IPS DF 6.9 (cell line): Measurements from ENCODE around the gene CFAP410.

ENCODE experiments used
- DNase-seq: peaks from one replicate; pipeline ENCODE4 v3.0.0-alpha.2; 2013; ENCODE audit warnings: low read depth, low spot score
- H3K27ac ChIP-seq: one replicate; pipeline ENCODE4 v1.5.1; 2013; ENCODE audit warnings: low read length, control low read depth
- H3K27me3 ChIP-seq: 2 replicates; pipeline ENCODE4 v1.6.1; 2013; ENCODE audit warnings: mild to moderate bottlenecking, low read length; ENCODE audit not compliant: control insufficient read depth, insufficient read depth
- H3K36me3 ChIP-seq: 2 replicates; pipeline ENCODE4 v1.6.1; 2013; ENCODE audit warnings: low read length; ENCODE audit not compliant: control insufficient read depth, insufficient read depth
- H3K4me1 ChIP-seq: 2 replicates; pipeline ENCODE4 v1.6.1; 2013; ENCODE audit warnings: low read length; ENCODE audit not compliant: control insufficient read depth, insufficient read depth
- H3K4me3 ChIP-seq: 2 replicates; pipeline ENCODE4 v1.5.1; 2013; ENCODE audit warnings: mild to moderate bottlenecking, low read length
- H3K9me3 ChIP-seq: 2 replicates; pipeline ENCODE4 v1.6.1; 2013; ENCODE audit warnings: low read length, inconsistent platforms; ENCODE audit not compliant: control insufficient read depth, insufficient read depth
- WGBS: extraction: QIAGEN DNeasy Blood & Tissue Kit; methylation state at CpG from one replicate; pipeline ENCODE4 v1.1.7; 2013; ENCODE audit warnings: mixed read lengths, missing lambda C conversion rate; ENCODE audit not compliant: insufficient read length, insufficient coverage; 5-methylcytosine and 5-hydroxymethylcytosine counted together

CFAP410 gene

GRCh38 chr21:44330698-44331097 lies 8.5 kb downstream of the CFAP410 start:
- Histone ChIP-seq H3K27me3 (no peaks in the 10 kb centered on the region), H3K4me1 (no peaks in the 10 kb centered on the region; the same call in 1 of the 2 replicates), H3K36me3 (peaks cover 3% of the 10 kb centered on the region; the same call in 1 of the 2 replicates), H3K9me3 (no peaks in the 10 kb centered on the region), H3K27ac (no peak overlapping the region), H3K4me3 (no peak overlapping the region)
- whole genome bisulfite sequencing, result no CpG with 5 or more reads among the region's 18 CpGs
- no peak for DNase-seq

DNA sequence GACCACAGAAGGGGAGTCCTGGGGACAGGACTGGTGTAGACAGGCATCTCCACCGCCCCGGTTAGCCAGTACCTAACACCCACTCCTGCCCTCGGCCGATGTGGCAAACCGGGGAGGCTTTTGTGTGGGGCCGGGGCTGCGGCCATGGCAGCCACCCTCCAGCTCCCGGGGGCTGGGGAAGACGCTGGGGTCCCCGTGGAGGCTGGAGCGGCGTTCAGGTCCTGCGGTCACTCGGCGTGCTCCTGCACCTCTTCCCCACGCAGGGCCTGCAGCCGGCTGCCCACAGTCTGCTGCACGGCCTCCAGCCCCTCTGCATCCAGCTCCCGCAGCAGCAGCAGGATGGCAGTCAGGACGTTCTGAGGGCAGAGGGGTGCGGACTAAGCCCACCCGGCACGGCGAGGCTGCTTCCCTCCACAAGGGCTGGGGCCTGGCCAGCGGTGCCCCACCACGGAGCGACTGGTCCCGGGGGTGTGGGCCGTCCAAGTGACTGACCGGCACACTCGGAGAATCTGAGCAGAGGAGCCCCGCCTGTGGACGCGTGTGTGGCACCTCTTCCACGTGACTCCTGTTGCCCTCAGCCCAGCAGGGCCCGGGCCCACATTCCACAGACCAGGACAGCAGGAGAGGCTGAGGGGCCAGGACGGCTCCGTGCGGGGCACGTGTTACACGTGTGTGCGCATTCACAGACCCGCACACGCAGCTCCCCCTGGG lies 9.1 kb downstream of the CFAP410 start:
- Histone ChIP-seq H3K36me3 (peaks cover 3% of the 10 kb centered on the region; the same call in 1 of the 2 replicates), H3K4me1 (no peaks in the 10 kb centered on the region; the same call in 1 of the 2 replicates), H3K27me3 (no peaks in the 10 kb centered on the region), H3K27ac (no peak overlapping the region), H3K4me3 (no peak overlapping the region), H3K9me3 (no peaks in the 10 kb centered on the region)
- no CpG with 5 or more reads among the region's 44 CpGs for WGBS
- no peak for DNase-seq

GRCh38 chr21:44329086-44329889 lies 9.9 kb downstream of the CFAP410 start:
- Histone ChIP-seq H3K4me1 (no peaks in the 10 kb centered on the region; the same call in 1 of the 2 replicates), H3K4me3 (no peak overlapping the region), H3K27me3 (no peaks in the 10 kb centered on the region), H3K27ac (no peak overlapping the region), H3K36me3 (peaks cover 7% of the 10 kb centered on the region), H3K9me3 (no peaks in the 10 kb centered on the region)
- DNase-seq, result no peak
- no CpG with 5 or more reads among the region's 26 CpGs for WGBS

DNA sequence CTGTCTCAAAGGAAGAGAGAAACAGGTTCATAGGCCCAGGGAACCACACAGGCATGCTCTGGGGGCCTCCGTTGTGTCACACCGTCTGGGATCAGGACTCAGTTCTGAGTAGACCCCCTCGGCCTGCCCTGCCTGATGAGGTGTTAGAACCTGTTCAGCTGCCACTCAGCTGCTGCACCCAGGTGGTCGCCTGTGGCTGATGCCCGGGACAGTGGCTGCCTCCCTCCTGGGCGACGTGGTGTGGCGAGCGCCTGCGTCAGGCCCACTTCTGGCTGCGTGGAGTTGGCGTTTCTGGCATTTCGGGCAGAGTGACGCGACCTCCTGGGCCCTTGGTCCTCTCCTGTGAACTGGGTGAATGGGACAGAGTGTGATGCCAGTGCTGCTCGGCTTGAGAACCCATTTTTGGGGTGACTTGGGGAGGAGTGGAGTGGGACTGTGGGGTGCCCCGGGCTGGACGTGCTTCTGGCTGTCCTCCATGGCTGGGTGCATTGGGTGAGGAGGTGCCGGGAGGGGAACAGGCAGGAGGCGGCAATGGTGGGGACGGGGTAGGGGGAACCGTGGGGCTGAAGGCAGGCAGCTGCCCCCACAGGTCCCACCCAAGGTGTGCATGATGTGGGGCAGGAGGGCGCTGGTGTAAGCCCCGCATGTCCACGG lies 10.8 kb downstream of the CFAP410 start:
- no peak for DNase-seq
- no peak overlapping the region for H3K4me3 ChIP-seq
- no peaks in the 10 kb centered on the region for H3K9me3 ChIP-seq
- H3K27me3 ChIP-seq, result no peaks in the 10 kb centered on the region
- WGBS, result no CpG with 5 or more reads among the region's 25 CpGs
- no peaks in the 10 kb centered on the region; the same call in 1 of the 2 replicates for H3K4me1 ChIP-seq
- H3K27ac ChIP-seq, result no peak overlapping the region
- H3K36me3 ChIP-seq, result peaks cover 9% of the 10 kb centered on the region

DNA sequence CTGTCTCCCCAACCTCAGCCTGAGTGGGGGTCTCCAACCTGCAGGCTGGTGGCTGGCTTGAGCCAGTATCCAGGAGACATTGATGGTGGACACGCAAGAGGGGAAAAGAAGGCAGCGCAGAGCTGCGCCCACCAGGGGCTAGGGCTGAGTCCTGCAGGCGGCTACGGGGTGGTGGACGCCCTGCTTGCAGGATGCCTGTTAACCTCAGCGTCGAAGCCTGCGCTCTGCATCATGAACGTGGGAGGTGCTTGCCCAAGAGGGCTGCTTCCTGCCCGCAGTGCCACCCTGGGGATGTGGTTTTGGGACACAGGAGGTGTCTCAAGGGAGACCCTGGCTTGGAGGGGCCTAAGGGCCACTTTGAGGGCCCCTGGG lies 11.6 kb downstream of the CFAP410 start:
- Histone ChIP-seq H3K36me3 (peaks cover 10% of the 10 kb centered on the region), H3K27me3 (no peaks in the 10 kb centered on the region), H3K9me3 (no peaks in the 10 kb centered on the region), H3K4me3 (no peak overlapping the region), H3K27ac (no peak overlapping the region), H3K4me1 (no peaks in the 10 kb centered on the region; the same call in 1 of the 2 replicates)
- no CpG with 5 or more reads among the region's 11 CpGs for WGBS
- DNase-seq, result no peak

- H3K27me3 ChIP-seq, result no peaks in the 10 kb centered on the region
- peaks cover 10% of the 10 kb centered on the region for H3K36me3 ChIP-seq
- H3K27ac ChIP-seq, result no peak overlapping the region
- no CpG with 5 or more reads among the region's 26 CpGs for WGBS
- H3K4me3 ChIP-seq, result no peak overlapping the region
- H3K4me1 ChIP-seq, result no peaks in the 10 kb centered on the region; the same call in 1 of the 2 replicates
- DNase-seq, result no peak
- no peaks in the 10 kb centered on the region for H3K9me3 ChIP-seq
These were observed 12.2 kb downstream of the CFAP410 start for GRCh38 chr21:44326716-44327602.

DNA sequence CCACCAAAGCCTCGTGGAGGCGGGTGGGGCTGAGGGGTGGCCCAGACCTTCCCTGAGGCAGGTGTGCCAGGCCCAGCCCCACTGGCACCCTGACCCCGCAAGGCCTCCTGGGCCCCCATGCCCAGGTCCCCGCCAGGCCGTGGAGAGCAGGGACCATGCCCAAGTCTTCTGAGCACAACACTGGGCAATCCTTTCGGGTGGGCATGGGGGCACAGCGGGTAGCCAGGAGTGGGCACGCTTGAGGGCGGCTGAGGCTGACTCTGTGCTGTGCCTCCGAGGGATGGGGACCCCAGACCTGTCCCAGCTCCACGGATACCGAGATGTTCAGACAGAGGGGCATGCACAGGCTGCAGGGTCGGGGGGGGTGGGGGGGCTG lies 12.9 kb downstream of the CFAP410 start:
- Histone ChIP-seq H3K9me3 (no peaks in the 10 kb centered on the region), H3K27ac (no peak overlapping the region), H3K36me3 (peaks cover 10% of the 10 kb centered on the region), H3K27me3 (no peaks in the 10 kb centered on the region), H3K4me1 (no peaks in the 10 kb centered on the region; the same call in 1 of the 2 replicates), H3K4me3 (no peak overlapping the region)
- DNase-seq, result no peak
- no CpG with 5 or more reads among the region's 13 CpGs for WGBS

DNA sequence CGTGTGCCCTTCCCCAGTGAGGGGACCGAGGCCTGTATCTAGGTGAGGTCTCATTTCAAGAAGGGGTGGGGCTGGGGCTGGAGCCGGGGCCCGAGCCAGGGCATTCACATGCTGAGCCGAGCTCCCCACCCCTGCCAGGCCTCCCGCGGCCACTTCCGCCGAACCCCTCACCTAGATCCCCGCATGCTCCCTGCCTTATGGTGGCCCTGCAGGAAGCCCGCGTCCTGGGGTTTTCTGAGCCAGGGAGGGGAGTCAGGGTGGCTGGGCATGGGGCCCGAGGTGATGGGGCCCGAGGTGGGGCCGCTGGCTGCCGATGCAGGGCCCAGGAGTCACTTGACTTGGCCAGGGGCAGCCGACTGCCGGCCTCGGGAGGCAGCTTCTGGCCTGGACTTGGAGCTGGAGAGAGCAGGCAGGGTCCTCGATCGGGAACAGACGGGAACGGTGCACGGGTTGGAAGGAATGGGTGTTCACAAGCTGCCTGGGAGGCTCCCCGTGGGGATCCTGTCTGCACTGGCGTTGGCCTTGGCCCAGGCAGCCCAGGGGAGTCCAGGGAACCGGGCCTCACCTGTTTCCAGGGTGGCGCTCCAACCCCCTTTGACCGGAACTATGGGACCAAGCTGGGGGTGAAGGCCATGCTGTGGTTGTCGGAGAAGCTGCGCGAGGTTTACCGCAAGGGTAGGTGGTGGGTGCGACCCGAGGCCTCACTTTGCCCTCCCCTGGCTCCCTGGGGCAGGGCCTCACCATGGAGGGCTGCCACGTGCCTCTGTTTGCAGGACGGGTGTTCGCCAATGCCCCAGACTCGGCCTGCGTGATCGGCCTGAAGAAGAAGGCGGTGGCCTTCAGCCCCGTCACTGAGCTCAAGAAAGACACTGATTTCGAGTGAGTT lies 13.6 kb downstream of the CFAP410 start:
- Histone ChIP-seq H3K4me1 (no peaks in the 10 kb centered on the region; the same call in 1 of the 2 replicates), H3K9me3 (no peaks in the 10 kb centered on the region), H3K36me3 (peaks cover 14% of the 10 kb centered on the region), H3K4me3 (no peak overlapping the region), H3K27me3 (no peaks in the 10 kb centered on the region), H3K27ac (no peak overlapping the region)
- no peak for DNase-seq
- no CpG with 5 or more reads among the region's 44 CpGs for WGBS

DNA sequence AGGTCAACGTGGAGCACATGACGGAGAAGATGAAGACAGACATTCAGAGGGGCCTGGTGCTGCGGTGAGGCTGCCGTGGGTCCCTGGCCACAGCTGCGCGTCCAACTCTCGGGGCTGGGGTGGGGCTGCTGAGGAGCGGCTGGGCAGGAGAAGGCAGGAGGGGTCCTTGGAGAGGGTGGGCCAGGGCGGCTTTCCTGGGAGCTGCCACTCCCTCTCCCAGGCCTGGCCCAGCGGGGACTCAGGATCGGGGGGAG lies 14.4 kb downstream of the CFAP410 start:
- Histone ChIP-seq H3K4me1 (no peaks in the 10 kb centered on the region), H3K27me3 (no peaks in the 10 kb centered on the region), H3K4me3 (no peak overlapping the region), H3K9me3 (no peaks in the 10 kb centered on the region), H3K27ac (no peak overlapping the region), H3K36me3 (peaks cover 14% of the 10 kb centered on the region)
- DNase-seq, result no peak
- WGBS, result no CpG with 5 or more reads among the region's 11 CpGs
